DND-41 (cell line): ENCODE measurements around the gene GPC3.

ENCODE experiments used
- EZH2 ChIP-seq: IDR thresholded peaks from 3 replicates; pipeline ENCODE4 v1.6.1; 2012; ENCODE audit warnings: borderline replicate concordance, low read depth, mild to moderate bottlenecking, moderate library complexity, low read length, inconsistent platforms; ENCODE audit not compliant: severe bottlenecking
- TF ChIP-seq, protein P1 (sequence below): IDR thresholded peaks from 2 replicates; pipeline ENCODE4 v1.5.1; 2012; ENCODE audit warnings: borderline replicate concordance, low read length, moderate library complexity, mild to moderate bottlenecking; ENCODE audit not compliant: poor library complexity, severe bottlenecking; ENCODE audit errors: extremely low read depth

DNA sequence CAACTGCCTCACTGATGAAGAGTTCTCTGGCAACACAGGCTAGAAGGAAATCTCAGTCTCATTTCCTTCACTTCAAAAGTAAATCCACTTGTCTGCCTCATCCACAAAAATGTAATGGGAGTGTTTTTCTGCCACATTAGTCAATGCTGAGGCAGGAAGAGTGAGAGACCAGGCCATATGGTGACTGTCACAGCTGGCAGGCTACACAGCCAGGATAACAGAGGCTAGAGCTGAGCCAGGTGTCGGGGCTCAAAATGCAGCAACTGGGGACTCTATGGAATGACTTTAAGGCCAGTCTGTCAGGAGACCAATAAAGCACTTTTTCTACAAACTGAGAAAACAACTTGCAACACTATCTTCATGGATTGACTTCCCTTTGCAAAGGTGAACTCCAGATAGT, 204.2 kb downstream of the GPC3 start:
- TF ChIP-seq, protein P1, sequence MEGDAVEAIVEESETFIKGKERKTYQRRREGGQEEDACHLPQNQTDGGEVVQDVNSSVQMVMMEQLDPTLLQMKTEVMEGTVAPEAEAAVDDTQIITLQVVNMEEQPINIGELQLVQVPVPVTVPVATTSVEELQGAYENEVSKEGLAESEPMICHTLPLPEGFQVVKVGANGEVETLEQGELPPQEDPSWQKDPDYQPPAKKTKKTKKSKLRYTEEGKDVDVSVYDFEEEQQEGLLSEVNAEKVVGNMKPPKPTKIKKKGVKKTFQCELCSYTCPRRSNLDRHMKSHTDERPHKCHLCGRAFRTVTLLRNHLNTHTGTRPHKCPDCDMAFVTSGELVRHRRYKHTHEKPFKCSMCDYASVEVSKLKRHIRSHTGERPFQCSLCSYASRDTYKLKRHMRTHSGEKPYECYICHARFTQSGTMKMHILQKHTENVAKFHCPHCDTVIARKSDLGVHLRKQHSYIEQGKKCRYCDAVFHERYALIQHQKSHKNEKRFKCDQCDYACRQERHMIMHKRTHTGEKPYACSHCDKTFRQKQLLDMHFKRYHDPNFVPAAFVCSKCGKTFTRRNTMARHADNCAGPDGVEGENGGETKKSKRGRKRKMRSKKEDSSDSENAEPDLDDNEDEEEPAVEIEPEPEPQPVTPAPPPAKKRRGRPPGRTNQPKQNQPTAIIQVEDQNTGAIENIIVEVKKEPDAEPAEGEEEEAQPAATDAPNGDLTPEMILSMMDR: no peak
- TF ChIP-seq EZH2: no peak
